Neuronal stem cell (in vitro differentiated cells): Measurements from ENCODE around the gene CBL.
A peak's percentile ranks its signal among the peaks of the same experiment; 100 is the strongest.

Experiments
- DNase-seq: peaks from one replicate; pipeline ENCODE4 v3.0.0-alpha.2; 2013; ENCODE audit warnings: low spot score
- H2AFZ ChIP-seq: one replicate; pipeline ENCODE4 v1.6.1; 2013; ENCODE audit warnings: mild to moderate bottlenecking, low read length, inconsistent platforms
- H2AK5ac ChIP-seq: 2 replicates; pipeline ENCODE4 v1.6.1; 2013; ENCODE audit warnings: low read depth, mild to moderate bottlenecking, inconsistent platforms, low read length, moderate library complexity, mixed read lengths
- H2BK120ac ChIP-seq: 2 replicates; pipeline ENCODE4 v1.6.1; 2013; ENCODE audit warnings: low read depth, mild to moderate bottlenecking, inconsistent platforms, low read length, moderate library complexity, mixed read lengths
- H2BK12ac ChIP-seq: one replicate; pipeline ENCODE4 v1.6.1; 2013; ENCODE audit warnings: low read length, inconsistent platforms
- H2BK15ac ChIP-seq: 2 replicates; pipeline ENCODE4 v1.6.1; 2013; ENCODE audit warnings: mild to moderate bottlenecking, low read length, inconsistent platforms, mixed read lengths
- H2BK5ac ChIP-seq: one replicate; pipeline ENCODE4 v1.6.1; 2013; ENCODE audit warnings: inconsistent platforms, mild to moderate bottlenecking, low read length, moderate library complexity
- H3K14ac ChIP-seq: one replicate; pipeline ENCODE4 v1.6.1; 2013; ENCODE audit warnings: low read length, inconsistent platforms
- H3K18ac ChIP-seq: 2 replicates; pipeline ENCODE4 v1.6.1; 2013; ENCODE audit warnings: low read length, inconsistent platforms
- H3K23ac ChIP-seq: 2 replicates; pipeline ENCODE4 v1.6.1; 2013; ENCODE audit warnings: low read depth, mild to moderate bottlenecking, mixed read lengths, low read length, inconsistent platforms; ENCODE audit not compliant: poor library complexity
- H3K27ac ChIP-seq: replicated peaks from 3 replicates; pipeline ENCODE4 v1.5.1; 2013; ENCODE audit warnings: low read length, inconsistent platforms
- H3K27me3 ChIP-seq, 3 experiments: 2 replicates each; pipeline ENCODE4 v1.6.1; 2013; ENCODE audit warnings: low read length in 3 of 3, mild to moderate bottlenecking in 2 of 3, inconsistent platforms in 1 of 3, low read depth in 1 of 3, mixed read lengths in 1 of 3, moderate library complexity in 1 of 3; ENCODE audit not compliant: control insufficient read depth in 3 of 3, insufficient read depth in 3 of 3
- H3K36me3 ChIP-seq, 2 donors: replicated peaks in 1 of 2; 2 replicates each; pipeline ENCODE4 v1.6.1; 2013; ENCODE audit warnings: low read length in 2 of 2; ENCODE audit not compliant: control insufficient read depth in 2 of 2, insufficient read depth in 2 of 2
- H3K4ac ChIP-seq: 2 replicates; pipeline ENCODE4 v1.6.1; 2013; ENCODE audit warnings: inconsistent platforms, mild to moderate bottlenecking, low read length, moderate library complexity
- H3K4me1 ChIP-seq, 2 donors: 1 replicate in 1 of 2; 2 replicates in 1 of 2; pipeline ENCODE4 v1.6.1; 2013; ENCODE audit warnings: low read length in 2 of 2, low read depth in 1 of 2; ENCODE audit not compliant: control insufficient read depth in 2 of 2, insufficient read depth in 1 of 2
- H3K4me2 ChIP-seq: one replicate; pipeline ENCODE4 v1.6.1; 2013; ENCODE audit warnings: mild to moderate bottlenecking, low read length, inconsistent platforms; ENCODE audit not compliant: insufficient read depth, poor library complexity, severe bottlenecking
- H3K4me3 ChIP-seq, 2 donors: 2 replicates each; pipeline ENCODE4 v1.5.1; 2013; ENCODE audit warnings: low read length in 2 of 2, mild to moderate bottlenecking in 2 of 2, inconsistent platforms in 1 of 2, moderate library complexity in 1 of 2
- H3K79me1 ChIP-seq: one replicate; pipeline ENCODE4 v1.6.1; 2013; ENCODE audit warnings: low read depth, mild to moderate bottlenecking, inconsistent platforms, low read length, moderate library complexity
- H3K9ac ChIP-seq: one replicate; pipeline ENCODE4 v1.6.1; 2013; ENCODE audit warnings: mild to moderate bottlenecking, low read depth, low read length, inconsistent platforms; ENCODE audit not compliant: poor library complexity
- H3K9me3 ChIP-seq, 2 donors: replicated peaks in 1 of 2; 2 replicates each; pipeline versions ENCODE3 to v1.6.1; 2013; ENCODE audit warnings: low read length in 2 of 2, mild to moderate bottlenecking in 2 of 2, inconsistent platforms in 1 of 2, low read depth in 1 of 2, mixed read lengths in 1 of 2, moderate library complexity in 1 of 2; ENCODE audit not compliant: control insufficient read depth in 2 of 2, insufficient read depth in 1 of 2
- H4K8ac ChIP-seq: one replicate; pipeline ENCODE4 v1.6.1; 2013; ENCODE audit warnings: low read depth, mild to moderate bottlenecking, inconsistent platforms, low read length, moderate library complexity
- H4K91ac ChIP-seq: one replicate; pipeline ENCODE4 v1.6.1; 2013; ENCODE audit warnings: low read length, low read depth, mild to moderate bottlenecking, inconsistent platforms; ENCODE audit not compliant: poor library complexity
- WGBS, 2 donors: extraction: QIAGEN DNeasy Blood & Tissue Kit; methylation state at CpG; one replicate each; pipeline ENCODE4 v1.1.7; 2013; ENCODE audit warnings: missing lambda C conversion rate in 2 of 2, mixed read lengths in 1 of 2; ENCODE audit not compliant: insufficient read length in 2 of 2, insufficient replicate concordance in 1 of 2; ENCODE audit errors: extremely low coverage in 2 of 2; 5-methylcytosine and 5-hydroxymethylcytosine counted together

The CBL gene

DNA sequence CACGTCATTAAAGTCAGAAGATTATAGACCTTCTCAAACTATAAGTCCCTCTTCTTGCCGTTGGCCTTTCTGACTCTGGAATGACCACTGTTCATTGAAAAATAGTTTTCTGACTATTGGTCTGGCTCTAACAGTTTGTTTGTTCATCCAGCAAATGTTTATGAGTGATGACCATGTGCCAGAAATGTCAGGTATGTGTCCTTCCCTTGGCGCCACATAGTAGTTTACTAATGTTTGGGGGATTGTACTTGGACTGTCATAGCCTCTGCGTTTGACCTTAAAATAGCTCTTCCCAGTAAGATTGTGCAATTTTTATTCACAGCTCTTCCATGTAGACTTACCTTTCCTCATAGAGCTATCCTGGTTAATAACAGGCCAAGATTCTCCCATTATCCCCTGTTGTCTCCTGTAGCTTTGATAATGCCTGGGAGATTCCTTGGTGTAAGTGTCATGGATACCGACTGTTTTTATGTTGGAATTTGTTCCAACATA is 97.1 kb downstream of the CBL start:
- Histone ChIP-seq H3K27me3 (no peaks in the 10 kb centered on the region), H3K4me2 (no peak overlapping the region), H2BK12ac (no peak overlapping the region), H3K79me1 (no peaks in the 10 kb centered on the region), H3K23ac (no peak overlapping the region), H3K36me3 (peaks cover 17 to 92% of the 10 kb centered on the region in 2 donors), H3K9ac (no peak overlapping the region), H2AK5ac (no peak overlapping the region), H3K4me3 (no peak overlapping the region), H3K4ac (no peak overlapping the region), H2AFZ (no peak overlapping the region), H3K9me3 (no peaks in the 10 kb centered on the region), H4K8ac (no peak overlapping the region), H2BK5ac (no peak overlapping the region), H2BK15ac (no peak overlapping the region), H3K14ac (no peak overlapping the region), H3K27ac (no peak overlapping the region), H4K91ac (no peak overlapping the region), H3K4me1 (peaks cover 2 to 8% of the 10 kb centered on the region in 2 donors), H2BK120ac (no peak overlapping the region), H3K18ac (no peak overlapping the region)
- WGBS, 2 donors: no CpG with 5 or more reads among the region's 5 CpGs
- DNase-seq: no peak

DNA sequence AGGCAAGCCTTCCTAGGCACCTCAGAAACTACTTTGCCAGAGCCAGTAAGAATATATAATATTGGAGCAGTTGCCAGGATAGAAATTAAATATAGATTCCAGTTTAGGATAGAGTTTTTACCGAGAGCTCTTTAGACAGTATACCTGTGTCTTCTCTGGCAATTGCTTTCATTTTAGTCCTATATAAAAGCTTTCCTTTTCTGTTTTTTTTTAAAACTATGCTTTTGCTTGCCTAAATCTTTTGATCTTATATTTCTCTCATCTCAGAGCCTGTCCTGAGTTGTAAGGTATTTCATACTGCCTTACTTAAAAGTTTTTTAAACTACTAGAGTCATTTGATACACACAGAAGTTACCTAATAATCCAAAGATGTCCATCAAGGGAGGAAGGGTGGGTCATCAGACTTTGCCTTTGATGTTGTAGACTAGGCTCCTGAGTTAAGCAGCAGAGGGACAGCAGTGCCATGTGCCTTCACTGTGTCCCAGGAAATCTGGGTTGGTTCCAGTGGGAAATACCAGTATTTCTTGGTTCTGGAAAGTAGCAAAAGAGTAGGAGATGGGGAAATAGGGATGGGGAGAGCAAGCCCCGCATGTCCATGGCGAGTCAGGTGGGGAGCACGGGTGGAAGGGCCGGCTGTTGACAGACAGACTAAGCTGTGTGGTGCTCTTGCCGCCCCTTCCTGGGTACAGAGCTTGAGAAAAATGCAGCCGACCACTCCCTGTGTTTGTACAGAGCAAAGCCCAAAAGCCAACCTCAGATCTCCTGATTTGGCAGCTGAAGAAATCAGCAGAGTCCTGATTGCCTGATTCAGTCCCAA is 99.6 kb downstream of the CBL start:
- H3K79me1 ChIP-seq: no peaks in the 10 kb centered on the region
- H3K4me2 ChIP-seq: no peak overlapping the region
- no peak overlapping the region for H3K18ac ChIP-seq
- H2BK5ac ChIP-seq: no peak overlapping the region
- H3K9ac ChIP-seq: no peak overlapping the region
- no peak overlapping the region for H4K91ac ChIP-seq
- DNase-seq: no peak
- peaks cover 2 to 8% of the 10 kb centered on the region in 2 donors for H3K4me1 ChIP-seq
- no CpG with 5 or more reads among the region's 7 CpGs for WGBS, 2 donors
- no peak overlapping the region for H2BK12ac ChIP-seq
- no peak overlapping the region for H3K4ac ChIP-seq
- H4K8ac ChIP-seq: no peak overlapping the region
- peaks cover 23 to 82% of the 10 kb centered on the region in 2 donors for H3K36me3 ChIP-seq
- no peak overlapping the region for H2AK5ac ChIP-seq
- H3K4me3 ChIP-seq: no peak overlapping the region
- H3K14ac ChIP-seq: no peak overlapping the region
- no peak overlapping the region for H3K27ac ChIP-seq
- H2BK120ac ChIP-seq: no peak overlapping the region
- no peaks in the 10 kb centered on the region for H3K27me3 ChIP-seq
- no peak overlapping the region for H2AFZ ChIP-seq
- no peaks in the 10 kb centered on the region for H3K9me3 ChIP-seq
- no peak overlapping the region for H2BK15ac ChIP-seq
- H3K23ac ChIP-seq: no peak overlapping the region

GRCh38 chr11:119306373-119306890 is 100.3 kb downstream of the CBL start:
- no peak overlapping the region for H4K91ac ChIP-seq
- H3K18ac ChIP-seq: no peak overlapping the region
- peaks cover 2 to 8% of the 10 kb centered on the region in 2 donors for H3K4me1 ChIP-seq
- no peak overlapping the region for H3K23ac ChIP-seq
- no peak for DNase-seq
- H3K4me2 ChIP-seq: no peak overlapping the region
- H3K27ac ChIP-seq: peak overlapping the region; percentile 25
- no peak overlapping the region for H2BK5ac ChIP-seq
- H3K14ac ChIP-seq: no peak overlapping the region
- no peak overlapping the region for H3K9ac ChIP-seq
- H2AK5ac ChIP-seq: no peak overlapping the region
- H3K9me3 ChIP-seq: no peaks in the 10 kb centered on the region
- no peaks in the 10 kb centered on the region for H3K79me1 ChIP-seq
- no peak overlapping the region for H2BK12ac ChIP-seq
- H3K36me3 ChIP-seq: peaks cover 30 to 75% of the 10 kb centered on the region in 2 donors
- H2AFZ ChIP-seq: no peak overlapping the region
- H3K27me3 ChIP-seq: no peaks in the 10 kb centered on the region
- H4K8ac ChIP-seq: no peak overlapping the region
- H3K4me3 ChIP-seq: peak overlapping the region in 1 of 2 donors; percentile 56
- no CpG with 5 or more reads among the region's 5 CpGs for WGBS, 2 donors
- H2BK15ac ChIP-seq: no peak overlapping the region
- H2BK120ac ChIP-seq: no peak overlapping the region
- no peak overlapping the region for H3K4ac ChIP-seq

DNA sequence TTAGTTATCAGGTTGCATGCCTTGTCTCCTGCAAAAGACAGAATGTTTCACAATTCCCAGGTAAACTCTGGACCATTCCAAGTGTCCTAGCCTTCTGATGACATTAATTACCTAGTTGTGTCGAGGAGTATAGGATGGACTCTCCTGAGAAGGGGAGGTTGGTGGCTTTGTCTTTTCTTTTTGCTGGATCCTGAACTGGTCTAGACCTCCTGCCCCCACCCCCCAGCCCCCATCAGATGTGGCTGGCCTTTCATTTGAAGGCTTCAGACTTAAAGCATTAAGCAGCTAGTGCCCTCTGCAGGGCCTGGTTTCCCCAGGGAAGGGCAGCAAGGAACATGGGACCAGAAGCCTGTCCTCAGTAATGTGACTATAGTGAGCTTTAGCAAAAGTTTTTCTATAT is 101.1 kb downstream of the CBL start:
- H3K36me3 ChIP-seq: peaks cover 35 to 67% of the 10 kb centered on the region in 2 donors
- WGBS, 2 donors: no CpG with 5 or more reads among the region's 1 CpG
- no peak for DNase-seq

More for the DNA sequence above, 101.1 kb downstream of the CBL start:
- Histone ChIP-seq H3K9me3 (no peaks in the 10 kb centered on the region), H3K27ac (peak overlapping the region; percentile 4), H2BK15ac (no peak overlapping the region), H2AK5ac (no peak overlapping the region), H2AFZ (no peak overlapping the region), H2BK12ac (no peak overlapping the region), H3K4me3 (no peak overlapping the region), H4K8ac (no peak overlapping the region), H4K91ac (no peak overlapping the region), H3K9ac (no peak overlapping the region), H3K27me3 (no peaks in the 10 kb centered on the region), H3K18ac (no peak overlapping the region), H3K4me2 (no peak overlapping the region), H3K4ac (no peak overlapping the region), H3K14ac (no peak overlapping the region), H3K4me1 (peaks cover 2 to 8% of the 10 kb centered on the region in 2 donors), H3K23ac (no peak overlapping the region), H2BK5ac (no peak overlapping the region), H2BK120ac (no peak overlapping the region), H3K79me1 (no peaks in the 10 kb centered on the region)
